ENCODE data around the gene OR2H2.

OR2H2 gene

GRCh38 chr6:29558439-29559079 is 26.4 kb upstream of the OR2H2 start:
- no peak for TF ChIP-seq ZFX (IDR thresholded peaks at IDR 0.05)
- TF ChIP-seq, protein P1, sequence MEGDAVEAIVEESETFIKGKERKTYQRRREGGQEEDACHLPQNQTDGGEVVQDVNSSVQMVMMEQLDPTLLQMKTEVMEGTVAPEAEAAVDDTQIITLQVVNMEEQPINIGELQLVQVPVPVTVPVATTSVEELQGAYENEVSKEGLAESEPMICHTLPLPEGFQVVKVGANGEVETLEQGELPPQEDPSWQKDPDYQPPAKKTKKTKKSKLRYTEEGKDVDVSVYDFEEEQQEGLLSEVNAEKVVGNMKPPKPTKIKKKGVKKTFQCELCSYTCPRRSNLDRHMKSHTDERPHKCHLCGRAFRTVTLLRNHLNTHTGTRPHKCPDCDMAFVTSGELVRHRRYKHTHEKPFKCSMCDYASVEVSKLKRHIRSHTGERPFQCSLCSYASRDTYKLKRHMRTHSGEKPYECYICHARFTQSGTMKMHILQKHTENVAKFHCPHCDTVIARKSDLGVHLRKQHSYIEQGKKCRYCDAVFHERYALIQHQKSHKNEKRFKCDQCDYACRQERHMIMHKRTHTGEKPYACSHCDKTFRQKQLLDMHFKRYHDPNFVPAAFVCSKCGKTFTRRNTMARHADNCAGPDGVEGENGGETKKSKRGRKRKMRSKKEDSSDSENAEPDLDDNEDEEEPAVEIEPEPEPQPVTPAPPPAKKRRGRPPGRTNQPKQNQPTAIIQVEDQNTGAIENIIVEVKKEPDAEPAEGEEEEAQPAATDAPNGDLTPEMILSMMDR (conservative IDR thresholded peaks at IDR 0.05): no peak

GRCh38 chr6:29559524-29560287 is 25.2 kb upstream of the OR2H2 start, which contains the start of gene UBD:
Gene UBD (minus strand): TSS chr6:29559732. CDS start chr6:29559701, 31 bp downstream.
- TF ChIP-seq, protein P1 (conservative IDR thresholded peaks at IDR 0.05): no peak
- TF ChIP-seq ZFX (IDR thresholded peaks at IDR 0.05): no peak
- H3K27ac ChIP-seq: no peak within 1 kb of the TSS

More at GRCh38 chr6:29558439-29559079, 26.4 kb upstream of the OR2H2 start:
- no peak overlapping the region for H3K27ac ChIP-seq

- no peak overlapping the region for H3K27ac ChIP-seq
- TF ChIP-seq, protein P1 (conservative IDR thresholded peaks at IDR 0.05): no peak
- no peak for TF ChIP-seq ZFX (IDR thresholded peaks at IDR 0.05)
These were observed 23.8 kb upstream of the OR2H2 start for GRCh38 chr6:29561091-29561490.

GRCh38 chr6:29561606-29562181 is 23.2 kb upstream of the OR2H2 start:
- no peak for TF ChIP-seq ZFX (IDR thresholded peaks at IDR 0.05)
- TF ChIP-seq, protein P1 (conservative IDR thresholded peaks at IDR 0.05): no peak
- H3K27ac ChIP-seq: no peak overlapping the region

GRCh38 chr6:29563435-29563965 is 21.4 kb upstream of the OR2H2 start:
- no peak overlapping the region for H3K27ac ChIP-seq
- no peak for TF ChIP-seq ZFX (IDR thresholded peaks at IDR 0.05)
- TF ChIP-seq, protein P1 (conservative IDR thresholded peaks at IDR 0.05): no peak

- TF ChIP-seq, protein P1 (conservative IDR thresholded peaks at IDR 0.05): no peak
- TF ChIP-seq ZFX (IDR thresholded peaks at IDR 0.05): no peak
These were observed 20.0 kb upstream of the OR2H2 start for GRCh38 chr6:29564875-29565274.

GRCh38 chr6:29566856-29567255 is 18.1 kb upstream of the OR2H2 start:
- no peak overlapping the region for H3K27ac ChIP-seq
- no peak for TF ChIP-seq ZFX (IDR thresholded peaks at IDR 0.05)
- TF ChIP-seq, protein P1 (conservative IDR thresholded peaks at IDR 0.05): no peak

More at GRCh38 chr6:29564875-29565274, 20.0 kb upstream of the OR2H2 start:
- no peak overlapping the region for H3K27ac ChIP-seq

Data from C4-2B (cell line).